BLaER1 (cell line): ENCODE measurements around the gene USH2A.

ENCODE experiments used
- H3K27ac ChIP-seq: shearing (Covaris generic); formaldehyde crosslinking; 2 replicates; pipeline ENCODE4 v1.8.1; 2022
- H3K27me3 ChIP-seq: shearing (Covaris generic); formaldehyde crosslinking; 2 replicates; pipeline ENCODE4 v1.8.1; 2022
- H3K36me3 ChIP-seq: shearing (Covaris generic); formaldehyde crosslinking; 2 replicates; pipeline ENCODE4 v1.8.1; 2022
- H3K4me1 ChIP-seq: shearing (Covaris generic); formaldehyde crosslinking; 2 replicates; pipeline ENCODE4 v1.8.1; 2022
- H3K4me2 ChIP-seq: shearing (Covaris generic); formaldehyde crosslinking; 2 replicates; pipeline ENCODE4 v1.8.1; 2022
- H3K4me3 ChIP-seq: shearing (Covaris generic); formaldehyde crosslinking; 2 replicates; pipeline ENCODE4 v1.8.1; 2022
- H3K9ac ChIP-seq: shearing (Covaris generic); formaldehyde crosslinking; 2 replicates; pipeline ENCODE4 v1.8.1; 2022
- H3K9me3 ChIP-seq: shearing (Covaris generic); formaldehyde crosslinking; 2 replicates; pipeline ENCODE4 v1.8.1; 2022
- H4K20me1 ChIP-seq: shearing (Covaris generic); formaldehyde crosslinking; 2 replicates; pipeline ENCODE4 v1.8.1; 2022
- Cebpa-rat ChIP-seq: shearing (Covaris generic); IDR thresholded peaks from 2 replicates; pipeline ENCODE4 v1.8.1; 2022

USH2A gene

DNA sequence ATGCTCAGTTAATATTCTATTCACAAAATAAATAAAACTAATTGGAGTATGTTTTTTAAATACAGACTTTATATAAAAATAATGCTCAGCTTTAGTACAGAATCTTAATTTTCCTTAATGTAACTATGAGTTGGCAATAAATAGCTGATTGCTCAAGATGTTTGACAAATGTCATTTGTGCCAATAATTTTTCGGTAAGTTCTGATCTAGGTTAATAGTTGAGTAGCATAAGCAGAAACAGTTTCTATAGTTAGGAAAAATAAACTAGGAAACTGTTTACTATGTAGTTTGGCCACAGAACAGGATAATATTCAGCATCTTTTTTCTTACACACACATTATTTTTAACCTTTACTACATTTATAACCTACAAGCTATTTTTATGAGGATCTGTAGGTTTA lies 815.8 kb downstream of the USH2A start:
- TF ChIP-seq Cebpa-rat = no peak
- H3K4me3 ChIP-seq = no peak overlapping the region
- peaks cover 12% of the 10 kb centered on the region for H4K20me1 ChIP-seq
- H3K4me2 ChIP-seq = no peak overlapping the region
- H3K4me1 ChIP-seq = no peaks in the 10 kb centered on the region
- peaks cover 68% of the 10 kb centered on the region for H3K36me3 ChIP-seq
- no peaks in the 10 kb centered on the region for H3K27me3 ChIP-seq
- 0 out of 2 replicates have a peak, but pooled peaks cover under 1% of the 10 kb centered on the region for H3K9me3 ChIP-seq
- H3K27ac ChIP-seq = no peak overlapping the region
- H3K9ac ChIP-seq = no peak overlapping the region

DNA sequence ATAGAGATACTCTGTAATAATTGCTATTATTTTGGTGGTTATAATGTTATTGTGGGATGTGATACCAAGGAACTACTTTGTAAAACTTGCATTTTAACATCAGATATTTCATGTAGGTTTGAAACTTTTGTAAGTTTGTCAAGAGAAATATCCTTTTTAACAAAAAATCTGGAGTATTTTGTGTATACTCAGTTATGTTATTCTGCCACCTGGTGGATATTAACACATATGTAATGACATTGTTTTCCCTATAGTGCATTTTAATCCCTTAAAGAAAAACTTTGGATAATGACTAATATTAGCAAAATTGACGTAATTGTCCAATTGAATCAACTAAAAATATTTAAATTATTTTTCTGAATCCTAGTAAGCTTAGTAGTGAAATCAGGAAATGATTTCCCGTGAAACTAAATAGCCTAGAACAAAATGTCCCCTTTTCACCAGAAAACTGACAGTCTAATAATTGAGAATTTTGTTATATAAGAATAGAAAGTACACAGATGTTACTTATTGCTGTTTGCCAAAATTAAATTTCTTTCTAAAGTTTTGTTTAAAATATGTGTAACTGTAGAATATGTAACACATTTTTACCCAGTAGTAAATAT lies 816.6 kb downstream of the USH2A start:
- Histone ChIP-seq H3K4me3 (no peak overlapping the region), H3K9ac (no peak overlapping the region), H3K27me3 (no peaks in the 10 kb centered on the region), H3K4me2 (no peak overlapping the region), H3K27ac (no peak overlapping the region), H3K4me1 (no peaks in the 10 kb centered on the region), H3K9me3 (no peaks in the 10 kb centered on the region), H4K20me1 (peaks cover 12% of the 10 kb centered on the region), H3K36me3 (peaks cover 65% of the 10 kb centered on the region)
- TF ChIP-seq Cebpa-rat = no peak

DNA sequence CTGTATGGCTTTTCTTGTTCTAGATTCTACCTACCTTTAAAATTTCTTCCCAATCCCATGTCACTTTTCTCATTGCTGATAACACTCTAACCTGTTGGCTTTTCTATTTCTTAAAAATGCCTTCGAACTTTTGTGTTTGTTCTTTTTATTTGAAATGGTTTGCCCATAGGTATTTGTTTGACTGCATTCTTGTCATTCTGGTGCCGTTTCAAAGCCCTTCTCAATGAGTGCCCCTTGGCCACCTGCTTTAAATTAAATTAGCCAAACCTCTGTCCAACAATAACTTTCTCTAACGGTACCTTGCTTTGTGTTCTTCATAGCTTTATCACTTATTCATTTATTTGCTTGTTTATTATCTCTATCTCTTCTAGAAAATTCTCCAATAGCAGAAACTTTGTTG lies 817.2 kb downstream of the USH2A start:
- Histone ChIP-seq H3K4me1 (no peaks in the 10 kb centered on the region), H3K36me3 (peaks cover 69% of the 10 kb centered on the region), H4K20me1 (peaks cover 12% of the 10 kb centered on the region), H3K9me3 (no peaks in the 10 kb centered on the region), H3K4me2 (no peak overlapping the region), H3K9ac (no peak overlapping the region), H3K4me3 (no peak overlapping the region), H3K27ac (no peak overlapping the region), H3K27me3 (no peaks in the 10 kb centered on the region)
- no peak for TF ChIP-seq Cebpa-rat

DNA sequence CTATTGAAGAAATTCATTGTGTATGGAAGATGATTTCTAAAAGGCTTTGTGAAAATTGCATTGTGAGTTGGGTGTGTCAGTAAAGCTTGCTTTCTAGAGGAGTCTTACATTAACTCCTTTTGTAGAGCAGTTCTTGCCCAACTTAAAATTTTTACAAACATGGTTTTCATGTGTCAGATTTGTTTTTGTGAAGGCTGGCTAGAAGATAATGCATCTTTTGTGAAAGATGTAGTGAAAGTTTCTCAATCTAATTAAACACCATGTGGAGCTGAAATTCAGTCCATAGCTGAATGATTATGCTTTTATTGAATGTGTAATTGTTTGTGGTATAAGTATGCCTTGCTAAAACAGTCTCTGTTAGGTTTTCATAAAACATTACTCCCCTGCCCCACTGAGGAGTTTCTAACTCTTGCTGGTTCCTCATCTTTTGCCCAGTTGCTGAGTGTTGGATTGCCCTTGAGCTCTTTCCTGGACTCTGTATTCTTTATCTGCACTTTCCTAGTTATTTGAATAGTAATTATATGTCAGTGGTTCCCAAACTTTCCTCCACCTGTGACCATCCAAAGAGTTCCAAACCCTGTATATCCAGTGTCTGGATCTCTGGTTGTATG lies 818.1 kb downstream of the USH2A start:
- Histone ChIP-seq H3K27me3 (no peaks in the 10 kb centered on the region), H3K4me3 (no peak overlapping the region), H3K9ac (no peak overlapping the region), H3K4me2 (no peak overlapping the region), H3K27ac (no peak overlapping the region), H3K4me1 (0 out of 2 replicates have a peak, but pooled peaks cover 4% of the 10 kb centered on the region), H4K20me1 (peaks cover 12% of the 10 kb centered on the region), H3K9me3 (no peaks in the 10 kb centered on the region), H3K36me3 (peaks cover 72% of the 10 kb centered on the region)
- no peak for TF ChIP-seq Cebpa-rat

DNA sequence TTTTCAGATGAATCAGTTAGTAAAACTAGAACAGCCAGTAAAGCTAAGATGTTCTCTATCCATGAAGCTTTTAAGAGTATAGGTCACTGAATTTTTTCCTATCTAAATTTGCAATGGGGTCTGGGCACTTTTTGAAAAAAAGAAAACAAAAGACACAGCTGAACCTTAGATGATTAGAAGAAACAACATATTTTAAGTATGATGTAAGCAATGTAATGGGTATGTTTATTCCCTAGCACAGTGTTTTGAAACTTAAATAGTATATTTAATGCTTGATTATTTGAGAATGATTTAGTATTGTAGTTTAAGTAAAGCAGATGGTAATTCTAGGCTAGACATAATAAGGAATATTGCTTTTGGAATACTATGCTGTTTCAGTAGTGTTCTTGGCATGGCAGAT lies 819.9 kb downstream of the USH2A start:
- Histone ChIP-seq H3K4me3 (no peak overlapping the region), H3K9ac (no peak overlapping the region), H3K36me3 (peaks cover 62% of the 10 kb centered on the region), H3K27me3 (no peaks in the 10 kb centered on the region), H4K20me1 (peaks cover 12% of the 10 kb centered on the region), H3K9me3 (no peaks in the 10 kb centered on the region), H3K4me2 (no peak overlapping the region), H3K4me1 (peaks cover 12% of the 10 kb centered on the region; the same call in 1 of the 2 replicates), H3K27ac (no peak overlapping the region)
- TF ChIP-seq Cebpa-rat = no peak

DNA sequence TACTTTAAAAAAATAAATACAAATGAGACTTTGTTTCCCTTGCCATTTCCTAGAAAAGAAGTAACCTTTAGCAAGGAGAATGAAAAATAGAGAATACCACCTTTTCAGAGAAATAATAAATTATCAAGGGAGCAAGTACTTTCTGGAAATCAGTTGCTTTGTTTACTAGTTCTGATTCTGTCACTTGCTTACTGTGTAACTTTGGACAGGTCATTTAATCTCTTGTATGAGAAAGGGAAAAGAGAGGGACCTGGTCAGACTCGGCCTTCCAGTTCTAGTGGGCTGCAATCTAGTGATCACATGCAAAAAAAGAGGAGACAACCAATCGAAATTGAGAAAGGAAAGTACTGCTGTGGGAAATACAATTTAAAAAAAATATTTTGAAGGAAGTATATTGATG lies 822.0 kb downstream of the USH2A start:
- Histone ChIP-seq H3K4me2 (no peak overlapping the region), H3K36me3 (peaks cover 74% of the 10 kb centered on the region), H3K9ac (no peak overlapping the region), H3K4me3 (no peak overlapping the region), H3K9me3 (no peaks in the 10 kb centered on the region), H4K20me1 (peaks cover 10% of the 10 kb centered on the region), H3K27me3 (no peaks in the 10 kb centered on the region), H3K27ac (no peak overlapping the region), H3K4me1 (peaks cover 12% of the 10 kb centered on the region; the same call in 1 of the 2 replicates)
- no peak for TF ChIP-seq Cebpa-rat

DNA sequence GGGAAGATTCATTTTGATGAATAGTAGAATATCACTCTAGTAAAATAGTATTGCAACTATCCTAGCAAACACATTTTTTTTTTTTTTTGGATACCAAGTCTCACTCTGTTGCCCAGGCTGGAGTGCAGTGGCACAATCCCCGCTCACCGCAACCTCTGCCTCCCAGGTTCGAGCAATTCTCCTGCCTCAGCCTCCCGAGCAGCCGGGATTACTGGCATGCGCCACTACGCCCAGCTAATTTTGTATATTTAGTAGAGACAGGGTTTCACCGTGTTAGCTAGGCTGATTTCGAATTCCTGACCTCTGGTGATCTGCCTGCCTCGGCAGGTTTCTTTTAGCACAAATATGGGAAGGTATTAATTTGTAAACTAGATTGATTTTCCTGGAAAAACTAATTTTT lies 822.4 kb downstream of the USH2A start:
- Histone ChIP-seq H4K20me1 (peaks cover 6% of the 10 kb centered on the region), H3K27ac (no peak overlapping the region), H3K4me3 (no peak overlapping the region), H3K9ac (no peak overlapping the region), H3K27me3 (no peaks in the 10 kb centered on the region), H3K36me3 (peaks cover 74% of the 10 kb centered on the region), H3K9me3 (no peaks in the 10 kb centered on the region), H3K4me1 (peaks cover 12% of the 10 kb centered on the region; the same call in 1 of the 2 replicates), H3K4me2 (no peak overlapping the region)
- TF ChIP-seq Cebpa-rat = no peak

DNA sequence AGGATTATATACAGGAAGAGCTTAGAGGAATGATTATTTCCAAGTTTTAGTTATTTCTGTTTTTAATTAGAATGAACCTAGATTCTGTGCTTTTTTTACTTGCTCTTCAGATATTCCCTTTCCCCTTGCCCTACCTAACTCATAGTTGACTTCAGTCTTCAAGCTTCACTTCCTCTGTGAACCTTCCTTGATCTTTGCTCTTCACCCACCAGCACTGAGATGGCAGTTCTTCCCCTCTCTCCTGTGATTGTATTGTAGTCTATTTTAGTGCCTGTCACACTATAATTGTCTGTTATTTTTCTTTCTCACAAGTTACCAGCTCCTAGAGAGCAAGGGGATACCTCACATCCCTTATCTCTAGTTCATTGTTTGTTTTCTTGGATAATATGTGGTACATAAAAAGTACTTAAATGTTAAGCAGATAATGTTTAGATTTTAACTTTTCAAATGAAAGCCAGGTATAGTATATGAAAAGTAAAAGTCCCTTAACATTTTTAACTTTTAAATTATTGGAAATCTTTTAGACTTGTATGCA lies 822.9 kb downstream of the USH2A start:
- H3K27ac ChIP-seq = no peak overlapping the region
- H3K4me1 ChIP-seq = peaks cover 12% of the 10 kb centered on the region; the same call in 1 of the 2 replicates
- H4K20me1 ChIP-seq = peaks cover under 1% of the 10 kb centered on the region; the same call in 1 of the 2 replicates
- no peak overlapping the region for H3K4me3 ChIP-seq
- no peaks in the 10 kb centered on the region for H3K9me3 ChIP-seq
- H3K36me3 ChIP-seq = peaks cover 74% of the 10 kb centered on the region
- no peaks in the 10 kb centered on the region for H3K27me3 ChIP-seq
- H3K4me2 ChIP-seq = no peak overlapping the region
- no peak overlapping the region for H3K9ac ChIP-seq
- TF ChIP-seq Cebpa-rat = no peak

DNA sequence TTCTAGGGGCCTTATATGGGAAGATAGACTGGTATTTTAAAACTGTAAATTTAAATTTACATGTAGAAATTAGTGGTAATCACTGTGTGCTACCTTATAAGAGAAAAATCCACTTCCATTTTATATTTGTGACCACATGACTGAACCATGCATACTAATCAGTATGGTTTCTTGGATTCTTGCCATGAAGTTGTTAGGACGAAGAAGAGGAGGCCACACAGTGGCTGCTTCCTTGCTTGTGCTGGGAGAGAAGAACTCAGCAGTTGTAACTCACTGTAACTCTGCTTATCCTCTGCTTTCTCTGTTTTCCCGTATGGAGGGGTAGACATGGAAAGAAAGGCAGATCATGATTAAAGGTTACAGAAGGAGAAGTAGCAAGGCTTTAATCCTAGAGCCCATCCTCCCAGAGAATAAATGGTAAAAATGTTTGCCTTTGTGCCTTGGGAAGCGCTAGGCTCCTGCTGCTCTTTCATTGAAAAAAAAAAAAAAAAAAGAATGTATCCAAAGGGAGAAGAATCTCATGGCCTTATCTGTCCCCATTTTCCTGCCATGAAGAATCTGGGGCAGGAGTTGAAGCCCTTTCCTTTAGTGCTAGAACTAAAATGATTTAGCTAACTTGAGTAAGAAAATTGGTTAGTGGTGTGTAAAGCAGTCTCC lies 823.7 kb downstream of the USH2A start:
- H3K9ac ChIP-seq = no peak overlapping the region
- peaks cover 76% of the 10 kb centered on the region for H3K36me3 ChIP-seq
- no peak overlapping the region for H3K4me3 ChIP-seq
- H3K4me1 ChIP-seq = peaks cover 12% of the 10 kb centered on the region; the same call in 1 of the 2 replicates
- TF ChIP-seq Cebpa-rat = no peak
- no peak overlapping the region for H3K27ac ChIP-seq
- no peaks in the 10 kb centered on the region for H3K9me3 ChIP-seq
- H3K27me3 ChIP-seq = no peaks in the 10 kb centered on the region
- no peak overlapping the region for H3K4me2 ChIP-seq
- H4K20me1 ChIP-seq = no peaks in the 10 kb centered on the region

DNA sequence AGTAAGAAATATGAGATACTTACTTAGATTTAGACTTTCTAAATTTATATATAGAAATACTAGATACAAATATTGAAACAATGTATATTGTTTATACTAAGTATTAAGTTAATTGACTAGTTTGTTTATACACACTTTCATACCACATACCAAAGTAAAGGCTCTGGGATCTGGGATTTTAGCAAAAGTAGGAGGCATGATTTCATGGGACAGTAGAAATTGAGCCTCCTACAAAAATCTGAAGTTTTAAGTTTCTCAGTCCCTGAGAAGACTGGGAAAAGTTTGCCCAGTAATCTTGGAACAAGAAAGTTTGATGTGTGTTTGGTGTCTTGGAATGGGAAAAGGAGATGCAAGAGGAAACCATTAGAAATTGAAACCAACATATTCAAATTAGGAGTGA lies 825.3 kb downstream of the USH2A start:
- no peaks in the 10 kb centered on the region for H3K9me3 ChIP-seq
- no peaks in the 10 kb centered on the region for H3K27me3 ChIP-seq
- no peaks in the 10 kb centered on the region for H4K20me1 ChIP-seq
- no peak for TF ChIP-seq Cebpa-rat
- H3K4me3 ChIP-seq = no peak overlapping the region
- H3K27ac ChIP-seq = no peak overlapping the region
- peaks cover 69% of the 10 kb centered on the region for H3K36me3 ChIP-seq
- H3K4me2 ChIP-seq = no peak overlapping the region
- peaks cover 12% of the 10 kb centered on the region; the same call in 1 of the 2 replicates for H3K4me1 ChIP-seq
- no peak overlapping the region for H3K9ac ChIP-seq
